HepG2 (cell line): ENCODE measurements around the gene ZNFX1. TPM values are rescaled to one million over a fixed set of nuclear protein-coding genes. Genes with fewer than 3 reads are reported as not detected.
A peak's percentile ranks its signal among the peaks of the same experiment; 100 is the strongest.

Experiments used
- CBFB ChIP-seq: sonication (generic); formaldehyde crosslinking; IDR thresholded peaks from 2 replicates; pipeline ENCODE4 v1.4.0; 2020; ENCODE audit warnings: missing genetic modification reagents
- FOSL1 ChIP-seq: sonication (generic); formaldehyde crosslinking; IDR thresholded peaks from 2 replicates; pipeline ENCODE4 v1.9.0; 2021; ENCODE audit warnings: missing genetic modification reagents, borderline replicate concordance
- JUND ChIP-seq: sonication (generic); formaldehyde crosslinking; IDR thresholded peaks from 2 replicates; pipeline ENCODE4 v1.8.0; 2022; ENCODE audit warnings: mild to moderate bottlenecking, missing genetic modification reagents
- MIER2 ChIP-seq: IDR thresholded peaks from 2 replicates; pipeline ENCODE4 v1.6.1; 2016; ENCODE audit warnings: missing biosample characterization, missing genetic modification reagents
- MZF1 ChIP-seq: sonication (generic); formaldehyde crosslinking; IDR thresholded peaks from 2 replicates; pipeline ENCODE4 v1.8.1; 2023; ENCODE audit warnings: mild to moderate bottlenecking, missing genetic modification reagents, borderline replicate concordance
- NR2C2 ChIP-seq: sonication (generic); formaldehyde crosslinking; IDR thresholded peaks from 2 replicates; pipeline ENCODE4 v1.4.0; 2020; ENCODE audit warnings: missing genetic modification reagents, mild to moderate bottlenecking, moderate library complexity, borderline replicate concordance
- POLR2G ChIP-seq: fragments of 200-400 bp; formaldehyde crosslinking; IDR thresholded peaks from 2 replicates; pipeline ENCODE4 v1.6.1; 2018; ENCODE audit warnings: mild to moderate bottlenecking, low read depth, low read length, moderate library complexity
- SAP130 ChIP-seq: IDR thresholded peaks from 2 replicates; pipeline ENCODE4 v1.6.1; 2016; ENCODE audit warnings: low read depth
- SMAD3 ChIP-seq: sonication (generic); formaldehyde crosslinking; IDR thresholded peaks from 2 replicates; pipeline ENCODE4 v1.4.0; 2020; ENCODE audit warnings: missing genetic modification reagents
- ZNF160 ChIP-seq: sonication (generic); formaldehyde crosslinking; IDR thresholded peaks from 2 replicates; pipeline ENCODE4 v1.8.0; 2022; ENCODE audit warnings: mild to moderate bottlenecking, inconsistent platforms, missing genetic modification reagents
- ZNF224 ChIP-seq: sonication (generic); formaldehyde crosslinking; IDR thresholded peaks from 2 replicates; pipeline ENCODE4 v1.5.0; 2020; ENCODE audit warnings: mild to moderate bottlenecking, missing genetic modification reagents
- ZNF274 ChIP-seq: sonication (generic); formaldehyde crosslinking; IDR thresholded peaks from 2 replicates; pipeline ENCODE4 v1.5.1; 2020; ENCODE audit warnings: mild to moderate bottlenecking, missing genetic modification reagents
- ZNF337 ChIP-seq: sonication (generic); formaldehyde crosslinking; IDR thresholded peaks from 2 replicates; pipeline ENCODE4 v1.5.1; 2020; ENCODE audit warnings: missing genetic modification reagents, low read depth, mild to moderate bottlenecking, borderline replicate concordance
- ZNF430 ChIP-seq: sonication (generic); formaldehyde crosslinking; IDR thresholded peaks from 2 replicates; pipeline ENCODE4 v1.9.0; 2021; ENCODE audit warnings: mild to moderate bottlenecking, missing genetic modification reagents
- ZNF558 ChIP-seq: sonication (generic); formaldehyde crosslinking; IDR thresholded peaks from 2 replicates; pipeline ENCODE4 v1.9.0; 2022; ENCODE audit warnings: mild to moderate bottlenecking, missing genetic modification reagents, borderline replicate concordance
- ZNF567 ChIP-seq: sonication (generic); formaldehyde crosslinking; IDR thresholded peaks from 2 replicates; pipeline ENCODE4 v1.8.1; 2023; ENCODE audit warnings: mild to moderate bottlenecking, missing genetic modification reagents, borderline replicate concordance
- ZNF749 ChIP-seq: sonication (generic); formaldehyde crosslinking; IDR thresholded peaks from 2 replicates; pipeline ENCODE4 v1.8.0; 2022; ENCODE audit warnings: mild to moderate bottlenecking, missing genetic modification reagents, moderate library complexity, borderline replicate concordance
- ZSCAN20 ChIP-seq: sonication (generic); formaldehyde crosslinking; IDR thresholded peaks from 2 replicates; pipeline ENCODE4 v1.4.0; 2020; ENCODE audit warnings: missing genetic modification reagents, mild to moderate bottlenecking, borderline replicate concordance
- polyA plus RNA-seq, 8 experiments: library from polyadenylated mRNA; depleted of rRNA in 3 of 8; stranded (reverse) in 7 of 8; unstranded in 1 of 8; fragments of >200 nt; fragmentation: Illumina TruSeq in 4 of 8; extraction: Trizol in 4 of 8; gene quantifications; 2 replicates each; pipeline versions ENCODE4 v1.2.1 to v1.2.3, GENCODE V29; 2011 to 2016; ENCODE audit warnings: low read depth in 4 of 8, missing spikeins in 1 of 8, mixed read lengths in 1 of 8; ENCODE audit not compliant: insufficient read depth in 1 of 8
- total RNA-seq, 5 experiments: library from RNA; depleted of rRNA; stranded (reverse); fragments of >200 nt; fragmentation: Illumina TruSeq; extraction: Trizol; gene quantifications; 2 replicates each; pipeline ENCODE4 v1.2.3, GENCODE V29; 2016; ENCODE audit warnings: low read depth in 1 of 5
- TF ChIP-seq, protein P1 (sequence below): sonication (generic); formaldehyde crosslinking; conservative IDR thresholded peaks from 2 replicates; pipeline ENCODE4 v1.4.0; 2020; ENCODE audit warnings: mild to moderate bottlenecking, missing genetic modification reagents, moderate library complexity
- TF ChIP-seq, protein P2 (sequence below): sonication (generic); formaldehyde crosslinking; IDR thresholded peaks from 2 replicates; pipeline ENCODE4 v1.8.0; 2022; ENCODE audit warnings: missing genetic modification reagents, mild to moderate bottlenecking, inconsistent platforms, borderline replicate concordance
- TF ChIP-seq, protein P3 (sequence below): sonication (generic); formaldehyde crosslinking; IDR thresholded peaks from 2 replicates; pipeline ENCODE4 v1.5.0; 2020; ENCODE audit warnings: missing genetic modification reagents
- TF ChIP-seq, protein P4 (sequence below): sonication (generic); formaldehyde crosslinking; IDR thresholded peaks from 2 replicates; pipeline ENCODE4 v1.5.1; 2020; ENCODE audit warnings: missing genetic modification reagents, mild to moderate bottlenecking, borderline replicate concordance
- TF ChIP-seq, protein P5 (sequence below): IDR thresholded peaks from 2 replicates; pipeline ENCODE4 v1.6.1; 2016

Gene ZNFX1
- total and polyA plus RNA-seq, 2 of the 13 experiments (the other 11 are each of a cell fraction or from before 2014, with no cell fraction given) = 2.9 to 11.1 TPM

- TF ChIP-seq, protein P1, sequence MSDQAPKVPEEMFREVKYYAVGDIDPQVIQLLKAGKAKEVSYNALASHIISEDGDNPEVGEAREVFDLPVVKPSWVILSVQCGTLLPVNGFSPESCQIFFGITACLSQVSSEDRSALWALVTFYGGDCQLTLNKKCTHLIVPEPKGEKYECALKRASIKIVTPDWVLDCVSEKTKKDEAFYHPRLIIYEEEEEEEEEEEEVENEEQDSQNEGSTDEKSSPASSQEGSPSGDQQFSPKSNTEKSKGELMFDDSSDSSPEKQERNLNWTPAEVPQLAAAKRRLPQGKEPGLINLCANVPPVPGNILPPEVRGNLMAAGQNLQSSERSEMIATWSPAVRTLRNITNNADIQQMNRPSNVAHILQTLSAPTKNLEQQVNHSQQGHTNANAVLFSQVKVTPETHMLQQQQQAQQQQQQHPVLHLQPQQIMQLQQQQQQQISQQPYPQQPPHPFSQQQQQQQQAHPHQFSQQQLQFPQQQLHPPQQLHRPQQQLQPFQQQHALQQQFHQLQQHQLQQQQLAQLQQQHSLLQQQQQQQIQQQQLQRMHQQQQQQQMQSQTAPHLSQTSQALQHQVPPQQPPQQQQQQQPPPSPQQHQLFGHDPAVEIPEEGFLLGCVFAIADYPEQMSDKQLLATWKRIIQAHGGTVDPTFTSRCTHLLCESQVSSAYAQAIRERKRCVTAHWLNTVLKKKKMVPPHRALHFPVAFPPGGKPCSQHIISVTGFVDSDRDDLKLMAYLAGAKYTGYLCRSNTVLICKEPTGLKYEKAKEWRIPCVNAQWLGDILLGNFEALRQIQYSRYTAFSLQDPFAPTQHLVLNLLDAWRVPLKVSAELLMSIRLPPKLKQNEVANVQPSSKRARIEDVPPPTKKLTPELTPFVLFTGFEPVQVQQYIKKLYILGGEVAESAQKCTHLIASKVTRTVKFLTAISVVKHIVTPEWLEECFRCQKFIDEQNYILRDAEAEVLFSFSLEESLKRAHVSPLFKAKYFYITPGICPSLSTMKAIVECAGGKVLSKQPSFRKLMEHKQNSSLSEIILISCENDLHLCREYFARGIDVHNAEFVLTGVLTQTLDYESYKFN (CRISPR knock-in tag) = no peak
- TF ChIP-seq JUND (CRISPR knock-in tag) = no peak
- TF ChIP-seq SMAD3 (CRISPR knock-in tag) = no peak
- TF ChIP-seq SAP130 (CRISPR knock-in tag) = peak; percentile 41; the same call in 1 of the 2 replicates
- TF ChIP-seq, protein P2, sequence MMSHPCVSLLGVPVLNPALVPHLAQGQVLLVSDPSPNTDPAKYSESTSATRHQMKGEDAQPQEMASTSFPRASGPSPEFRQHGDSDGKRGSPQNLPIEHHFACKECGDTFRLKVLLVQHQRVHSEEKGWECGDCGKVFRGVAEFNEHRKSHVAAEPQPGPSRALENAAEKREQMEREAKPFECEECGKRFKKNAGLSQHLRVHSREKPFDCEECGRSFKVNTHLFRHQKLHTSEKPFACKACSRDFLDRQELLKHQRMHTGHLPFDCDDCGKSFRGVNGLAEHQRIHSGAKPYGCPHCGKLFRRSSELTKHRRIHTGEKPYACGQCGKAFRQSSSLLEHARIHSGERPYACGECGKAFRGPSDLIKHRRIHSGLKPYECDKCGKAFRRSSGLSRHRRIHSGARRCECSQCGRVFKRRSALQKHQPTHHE (CRISPR knock-in tag) = no peak
- TF ChIP-seq ZNF430 (CRISPR knock-in tag) = no peak
- TF ChIP-seq, protein P3, sequence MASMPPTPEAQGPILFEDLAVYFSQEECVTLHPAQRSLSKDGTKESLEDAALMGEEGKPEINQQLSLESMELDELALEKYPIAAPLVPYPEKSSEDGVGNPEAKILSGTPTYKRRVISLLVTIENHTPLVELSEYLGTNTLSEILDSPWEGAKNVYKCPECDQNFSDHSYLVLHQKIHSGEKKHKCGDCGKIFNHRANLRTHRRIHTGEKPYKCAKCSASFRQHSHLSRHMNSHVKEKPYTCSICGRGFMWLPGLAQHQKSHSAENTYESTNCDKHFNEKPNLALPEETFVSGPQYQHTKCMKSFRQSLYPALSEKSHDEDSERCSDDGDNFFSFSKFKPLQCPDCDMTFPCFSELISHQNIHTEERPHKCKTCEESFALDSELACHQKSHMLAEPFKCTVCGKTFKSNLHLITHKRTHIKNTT (CRISPR knock-in tag) = no peak
- no peak for TF ChIP-seq ZNF567 (CRISPR knock-in tag)
- no peak for TF ChIP-seq ZNF749 (CRISPR knock-in tag)
- TF ChIP-seq, protein P4, sequence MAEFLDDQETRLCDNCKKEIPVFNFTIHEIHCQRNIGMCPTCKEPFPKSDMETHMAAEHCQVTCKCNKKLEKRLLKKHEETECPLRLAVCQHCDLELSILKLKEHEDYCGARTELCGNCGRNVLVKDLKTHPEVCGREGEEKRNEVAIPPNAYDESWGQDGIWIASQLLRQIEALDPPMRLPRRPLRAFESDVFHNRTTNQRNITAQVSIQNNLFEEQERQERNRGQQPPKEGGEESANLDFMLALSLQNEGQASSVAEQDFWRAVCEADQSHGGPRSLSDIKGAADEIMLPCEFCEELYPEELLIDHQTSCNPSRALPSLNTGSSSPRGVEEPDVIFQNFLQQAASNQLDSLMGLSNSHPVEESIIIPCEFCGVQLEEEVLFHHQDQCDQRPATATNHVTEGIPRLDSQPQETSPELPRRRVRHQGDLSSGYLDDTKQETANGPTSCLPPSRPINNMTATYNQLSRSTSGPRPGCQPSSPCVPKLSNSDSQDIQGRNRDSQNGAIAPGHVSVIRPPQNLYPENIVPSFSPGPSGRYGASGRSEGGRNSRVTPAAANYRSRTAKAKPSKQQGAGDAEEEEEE = no peak
- no peak for TF ChIP-seq NR2C2 (CRISPR knock-in tag)
- no peak for TF ChIP-seq ZNF224 (CRISPR knock-in tag)
- no peak for TF ChIP-seq MZF1 (CRISPR knock-in tag)
- TF ChIP-seq ZNF558 (CRISPR knock-in tag) = no peak
- TF ChIP-seq ZSCAN20 = no peak
- no peak for TF ChIP-seq ZNF274
- no peak for TF ChIP-seq MIER2
- TF ChIP-seq CBFB (CRISPR knock-in tag) = no peak
- TF ChIP-seq ZNF160 (CRISPR knock-in tag) = no peak
- TF ChIP-seq POLR2G = no peak
- TF ChIP-seq, protein P5, sequence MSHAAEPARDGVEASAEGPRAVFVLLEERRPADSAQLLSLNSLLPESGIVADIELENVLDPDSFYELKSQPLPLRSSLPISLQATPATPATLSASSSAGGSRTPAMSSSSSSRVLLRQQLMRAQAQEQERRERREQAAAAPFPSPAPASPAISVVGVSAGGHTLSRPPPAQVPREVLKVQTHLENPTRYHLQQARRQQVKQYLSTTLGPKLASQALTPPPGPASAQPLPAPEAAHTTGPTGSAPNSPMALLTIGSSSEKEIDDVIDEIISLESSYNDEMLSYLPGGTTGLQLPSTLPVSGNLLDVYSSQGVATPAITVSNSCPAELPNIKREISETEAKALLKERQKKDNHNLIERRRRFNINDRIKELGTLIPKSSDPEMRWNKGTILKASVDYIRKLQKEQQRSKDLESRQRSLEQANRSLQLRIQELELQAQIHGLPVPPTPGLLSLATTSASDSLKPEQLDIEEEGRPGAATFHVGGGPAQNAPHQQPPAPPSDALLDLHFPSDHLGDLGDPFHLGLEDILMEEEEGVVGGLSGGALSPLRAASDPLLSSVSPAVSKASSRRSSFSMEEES = no peak
- no peak for TF ChIP-seq FOSL1 (CRISPR knock-in tag)
- no peak for TF ChIP-seq ZNF337
Observed at GRCh38 chr20:49310705-49311104, 32.8 kb upstream of the ZNFX1 start (continued).
